Keratinocyte (primary cell): ENCODE results near the gene TJP2. TPM values are rescaled to one million over a fixed set of nuclear protein-coding genes. Genes with fewer than 3 reads are reported as not detected.
A peak's percentile ranks its signal among the peaks of the same experiment; 100 is the strongest.

ENCODE experiments used
- DNase-seq: peaks from one replicate; pipeline ENCODE4 v3.0.0-alpha.2; 2011; ENCODE audit warnings: low read depth, missing footprints, low spot score
- FAIRE-seq: peaks from 2 replicates; lab custom pipeline; 2011; peaks lifted over from hg19 to GRCh38; lab: Jason Lieb, UNC
- H2AFZ ChIP-seq: 2 replicates; pipeline ENCODE4 v1.6.0; 2012; ENCODE audit warnings: low read length, control low read depth, inconsistent platforms; ENCODE audit not compliant: control insufficient read depth
- H3K27ac ChIP-seq: 2 replicates; pipeline ENCODE4 v1.5.1; 2011; ENCODE audit warnings: low read length; ENCODE audit not compliant: control insufficient read depth, insufficient read depth
- H3K27me3 ChIP-seq: 3 replicates; pipeline ENCODE4 v1.6.0; 2011; ENCODE audit warnings: low read length; ENCODE audit not compliant: control insufficient read depth, insufficient read depth; ENCODE audit errors: extremely low read depth
- H3K36me3 ChIP-seq, 2 experiments: 2 replicates in 1 of 2; 3 replicates in 1 of 2; pipeline ENCODE4 v1.5.1; 2011; ENCODE audit warnings: low read length in 2 of 2, mild to moderate bottlenecking in 1 of 2; ENCODE audit not compliant: control insufficient read depth in 2 of 2, insufficient read depth in 2 of 2; ENCODE audit errors: extremely low read depth in 1 of 2
- H3K4me1 ChIP-seq: 3 replicates; pipeline ENCODE4 v1.5.1; 2011; ENCODE audit warnings: low read length; ENCODE audit not compliant: control insufficient read depth, insufficient read depth; ENCODE audit errors: extremely low read depth
- H3K4me2 ChIP-seq: 3 replicates; pipeline ENCODE4 v1.6.0; 2011; ENCODE audit warnings: low read depth, low read length; ENCODE audit not compliant: control insufficient read depth, insufficient read depth; ENCODE audit errors: extremely low read depth
- H3K4me3 ChIP-seq, 3 experiments: fragments of 200-600 bp in 1 of 3; sonication (generic) in 1 of 3; 2 replicates in 2 of 3; 3 replicates in 1 of 3; pipeline ENCODE4 v1.5.1; 2011 to 2016; ENCODE audit warnings: low read length in 3 of 3, mild to moderate bottlenecking in 3 of 3, control low read depth in 2 of 3, inconsistent platforms in 1 of 3, low read depth in 1 of 3, mixed read lengths in 1 of 3, mixed run types in 1 of 3, moderate library complexity in 1 of 3; ENCODE audit not compliant: control insufficient read depth in 2 of 3, insufficient read depth in 2 of 3; ENCODE audit errors: extremely low read depth in 1 of 3
- H3K79me2 ChIP-seq: 2 replicates; pipeline ENCODE4 v1.6.0; 2012; ENCODE audit warnings: low read length; ENCODE audit not compliant: control insufficient read depth, insufficient read depth
- H3K9ac ChIP-seq: 3 replicates; pipeline ENCODE4 v1.6.0; 2011; ENCODE audit warnings: low read length; ENCODE audit not compliant: control insufficient read depth, insufficient read depth; ENCODE audit errors: extremely low read depth
- H3K9me1 ChIP-seq: 3 replicates; pipeline ENCODE4 v1.6.0; 2011; ENCODE audit warnings: low read length; ENCODE audit not compliant: control insufficient read depth, insufficient read depth; ENCODE audit errors: extremely low read depth
- H3K9me3 ChIP-seq: 2 replicates; pipeline ENCODE4 v1.5.1; 2012; ENCODE audit warnings: low read depth, low read length; ENCODE audit not compliant: control insufficient read depth
- H4K20me1 ChIP-seq: 3 replicates; pipeline ENCODE4 v1.6.0; 2011; ENCODE audit warnings: low read length; ENCODE audit not compliant: control insufficient read depth, insufficient read depth; ENCODE audit errors: extremely low read depth
- EZH2 ChIP-seq: IDR thresholded peaks from one replicate; pipeline ENCODE4 v1.6.1; 2012; ENCODE audit warnings: inconsistent platforms, mild to moderate bottlenecking, low read length, moderate library complexity
- dilution Hi-C: fragments of 300-500 bp; cut with MboI; formaldehyde crosslinking; loops from one replicate; pipeline ENCODE4 v1.7.0; 2020; ENCODE audit warnings: low sequenced_read_pairs; ENCODE audit not compliant: extremely low pct_ligation_motif_present
- polyA plus RNA-seq, 5 experiments: library from polyadenylated mRNA; depleted of rRNA in 3 of 5; stranded (reverse) in 3 of 5; stranded (forward) in 1 of 5; unstranded in 1 of 5; fragments of >200 nt; gene quantifications; 1 replicate in 1 of 5; 2 replicates in 3 of 5; 3 replicates in 1 of 5; pipeline versions ENCODE4 v1.2.1 to v1.2.3, GENCODE V29; 2011 to 2012; ENCODE audit warnings: missing spikeins in 2 of 5, low read depth in 1 of 5, low replicate concordance in 1 of 5
- TF ChIP-seq, protein P1 (sequence below), 3 experiments: IDR thresholded peaks in 1 of 3; conservative IDR thresholded peaks in 1 of 3; optimal IDR thresholded peaks in 1 of 3; 2 replicates in 2 of 3; 3 replicates in 1 of 3; pipeline versions ENCODE3 to v1.5.1; 2011; ENCODE audit warnings: low read length in 3 of 3, mild to moderate bottlenecking in 3 of 3, moderate library complexity in 2 of 3, control low read depth in 1 of 3, inconsistent platforms in 1 of 3; ENCODE audit not compliant: insufficient read depth in 2 of 3; ENCODE audit errors: extremely low read depth in 1 of 3

TJP2 gene
- polyA plus RNA-seq, 1 donor (not counting 4 experiments of a cell fraction or from before 2014, with no cell fraction given) = 74.8 TPM

DNA sequence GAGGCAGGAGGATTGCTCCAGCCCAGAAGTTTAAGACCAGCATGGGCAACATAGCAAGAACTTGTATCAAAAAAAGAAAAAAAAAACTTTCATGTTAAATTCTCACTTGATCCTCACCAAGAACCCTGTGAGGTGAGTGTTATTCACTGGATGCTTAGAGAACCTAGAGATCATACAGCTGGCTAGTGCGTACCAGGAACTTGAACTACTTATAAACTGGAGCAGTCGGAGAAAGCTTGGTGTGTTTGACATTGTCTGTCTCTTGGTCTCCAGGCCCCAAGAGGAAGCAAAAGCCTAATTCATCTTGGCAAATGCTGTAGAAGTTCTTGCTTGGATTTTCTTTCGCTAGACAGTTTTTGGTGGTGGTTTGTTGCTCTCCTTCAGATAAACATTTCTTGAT, 18.1 kb downstream of the TJP2 start:
- Histone ChIP-seq H3K27me3 (no peaks in the 10 kb centered on the region), H3K9ac (no peak overlapping the region), H3K9me3 (no peaks in the 10 kb centered on the region), H3K9me1 (peaks cover 3% of the 10 kb centered on the region), H3K4me3 (no peak overlapping the region), H3K4me2 (no peak overlapping the region), H3K36me3 (peaks cover 0 to 10% of the 10 kb centered on the region in 2 experiments), H4K20me1 (no peaks in the 10 kb centered on the region), H3K27ac (no peak overlapping the region), H3K4me1 (peaks cover 15% of the 10 kb centered on the region), H2AFZ (no peak overlapping the region), H3K79me2 (peaks cover 98% of the 10 kb centered on the region)
- dilution Hi-C loops = no loop called here
- DNase-seq = no peak
- TF ChIP-seq EZH2 = no peak
- TF ChIP-seq, protein P1, sequence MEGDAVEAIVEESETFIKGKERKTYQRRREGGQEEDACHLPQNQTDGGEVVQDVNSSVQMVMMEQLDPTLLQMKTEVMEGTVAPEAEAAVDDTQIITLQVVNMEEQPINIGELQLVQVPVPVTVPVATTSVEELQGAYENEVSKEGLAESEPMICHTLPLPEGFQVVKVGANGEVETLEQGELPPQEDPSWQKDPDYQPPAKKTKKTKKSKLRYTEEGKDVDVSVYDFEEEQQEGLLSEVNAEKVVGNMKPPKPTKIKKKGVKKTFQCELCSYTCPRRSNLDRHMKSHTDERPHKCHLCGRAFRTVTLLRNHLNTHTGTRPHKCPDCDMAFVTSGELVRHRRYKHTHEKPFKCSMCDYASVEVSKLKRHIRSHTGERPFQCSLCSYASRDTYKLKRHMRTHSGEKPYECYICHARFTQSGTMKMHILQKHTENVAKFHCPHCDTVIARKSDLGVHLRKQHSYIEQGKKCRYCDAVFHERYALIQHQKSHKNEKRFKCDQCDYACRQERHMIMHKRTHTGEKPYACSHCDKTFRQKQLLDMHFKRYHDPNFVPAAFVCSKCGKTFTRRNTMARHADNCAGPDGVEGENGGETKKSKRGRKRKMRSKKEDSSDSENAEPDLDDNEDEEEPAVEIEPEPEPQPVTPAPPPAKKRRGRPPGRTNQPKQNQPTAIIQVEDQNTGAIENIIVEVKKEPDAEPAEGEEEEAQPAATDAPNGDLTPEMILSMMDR (optimal IDR thresholded peaks at IDR 0.05 in 1 of 3, IDR thresholded peaks at IDR 0.05 in 1 of 3, conservative IDR thresholded peaks at IDR 0.05 in 1 of 3; ENCODE audit: extremely low read depth in 1 of 3, insufficient read depth in 2 of 3, low read length in 3 of 3) = no peak
- FAIRE-seq = no peak

DNA sequence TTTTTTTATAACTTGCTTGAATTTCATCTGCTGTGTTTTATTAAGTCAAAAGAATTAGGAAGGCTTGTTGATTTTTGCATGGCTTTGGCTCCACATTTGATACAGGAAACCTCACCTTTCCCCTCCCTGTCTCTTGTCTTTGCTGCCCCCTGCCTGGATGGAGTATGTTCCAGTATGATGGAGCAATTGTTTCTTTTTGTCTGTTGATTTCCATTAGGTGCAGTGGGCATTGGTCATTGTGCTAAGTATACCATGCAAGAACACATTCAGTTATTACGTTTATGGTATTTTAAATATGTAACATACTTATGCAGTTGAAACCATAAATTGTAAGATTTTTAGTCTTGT, 19.6 kb downstream of the TJP2 start:
- dilution Hi-C loops = no loop called here
- Histone ChIP-seq H3K27me3 (no peaks in the 10 kb centered on the region), H3K4me2 (no peak overlapping the region), H3K9me1 (no peaks in the 10 kb centered on the region), H2AFZ (no peak overlapping the region), H3K4me3 (no peak overlapping the region), H3K79me2 (peaks cover 96% of the 10 kb centered on the region), H3K9ac (no peak overlapping the region), H3K4me1 (peaks cover 9% of the 10 kb centered on the region), H3K9me3 (no peaks in the 10 kb centered on the region), H3K36me3 (no peaks in the 10 kb centered on the region), H3K27ac (no peak overlapping the region), H4K20me1 (no peaks in the 10 kb centered on the region)
- FAIRE-seq (no peak), DNase-seq (no peak)
- no peak for TF ChIP-seq EZH2
- TF ChIP-seq, protein P1 (optimal IDR thresholded peaks at IDR 0.05 in 1 of 3, IDR thresholded peaks at IDR 0.05 in 1 of 3, conservative IDR thresholded peaks at IDR 0.05 in 1 of 3; ENCODE audit: extremely low read depth in 1 of 3, insufficient read depth in 2 of 3, low read length in 3 of 3) = peak in 1 of 3 experiments; percentile 28
